H1 (cell line): ENCODE data around the gene BCAM. TPM values are rescaled to one million over a fixed set of nuclear protein-coding genes. Genes with fewer than 3 reads are reported as not detected.
A peak's percentile ranks its signal among the peaks of the same experiment; 100 is the strongest.

ENCODE experiments used
- CTCF ChIA-PET: fragments of 300-600 bp; sonication (Branson Sonifier 250); formaldehyde crosslinking; loops from one replicate; lab custom pipeline; 2021; ENCODE audit not compliant: partially characterized antibody; lab: Charles Lee
- POLR2A ChIA-PET: fragments of 300-600 bp; sonication (Branson Sonifier 250); formaldehyde crosslinking; loops from one replicate; lab custom pipeline; 2021; ENCODE audit warnings: inconsistent platforms; ENCODE audit not compliant: partially characterized antibody; lab: Charles Lee
- DNase-seq, 2 experiments: peaks; one replicate each; pipeline versions ENCODE4 v3.0.0 to v3.0.0-alpha.2; 2010 to 2022; ENCODE audit warnings: low spot score in 2 of 2, low read depth in 1 of 2, mixed read lengths in 1 of 2
- FAIRE-seq: peaks from 2 replicates; lab custom pipeline; 2011; peaks lifted over from hg19 to GRCh38; lab: Jason Lieb, UNC
- H2AFZ ChIP-seq: 2 replicates; pipeline ENCODE4 v1.8.1; 2012; ENCODE audit warnings: low read length, inconsistent platforms
- H2AK5ac ChIP-seq: 2 replicates; pipeline ENCODE4 v1.6.1; 2013; ENCODE audit warnings: low read depth, low read length
- H2BK120ac ChIP-seq: replicated peaks from 2 replicates; pipeline ENCODE3; 2013; ENCODE audit warnings: low read depth, low read length, inconsistent platforms
- H2BK12ac ChIP-seq: 2 replicates; pipeline ENCODE4 v1.6.1; 2013; ENCODE audit warnings: low read depth, low read length
- H2BK15ac ChIP-seq: 2 replicates; pipeline ENCODE4 v1.6.1; 2013; ENCODE audit warnings: low read length
- H2BK20ac ChIP-seq: 2 replicates; pipeline ENCODE4 v1.6.1; 2013; ENCODE audit warnings: low read length
- H2BK5ac ChIP-seq: 2 replicates; pipeline ENCODE4 v1.6.1; 2013; ENCODE audit warnings: low read depth, low read length
- H3K14ac ChIP-seq: 2 replicates; pipeline ENCODE4 v1.6.1; 2013; ENCODE audit warnings: inconsistent platforms; ENCODE audit not compliant: insufficient read length
- H3K18ac ChIP-seq: 2 replicates; pipeline ENCODE4 v1.6.1; 2013; ENCODE audit warnings: low read length; ENCODE audit errors: extremely low read depth
- H3K23ac ChIP-seq: 2 replicates; pipeline ENCODE4 v1.6.1; 2013; ENCODE audit warnings: inconsistent platforms; ENCODE audit not compliant: insufficient read length
- H3K23me2 ChIP-seq: 2 replicates; pipeline ENCODE4 v1.6.1; 2013; ENCODE audit warnings: low read depth, low read length
- H3K27ac ChIP-seq: 2 replicates; pipeline ENCODE4 v1.6.1; 2011; ENCODE audit warnings: low read depth, low read length, inconsistent platforms
- H3K27me3 ChIP-seq, 4 experiments: replicated peaks in 1 of 4; 1 replicate in 1 of 4; 2 replicates in 3 of 4; pipeline versions ENCODE4 v1.6.1 to v1.8.1; 2011 to 2013; ENCODE audit warnings: low read length in 3 of 4, mild to moderate bottlenecking in 3 of 4, inconsistent platforms in 2 of 4, mixed read lengths in 2 of 4, moderate library complexity in 1 of 4; ENCODE audit not compliant: control insufficient read depth in 3 of 4, insufficient read depth in 3 of 4; ENCODE audit errors: extremely low read depth in 1 of 4
- H3K36me3 ChIP-seq, 4 experiments: 2 replicates each; pipeline versions ENCODE4 v1.6.1 to v1.8.1; 2011 to 2013; ENCODE audit warnings: mild to moderate bottlenecking in 4 of 4, low read length in 3 of 4, moderate library complexity in 2 of 4, control low read depth in 1 of 4, inconsistent platforms in 1 of 4; ENCODE audit not compliant: insufficient read depth in 4 of 4, control insufficient read depth in 2 of 4
- H3K4ac ChIP-seq: replicated peaks from 2 replicates; pipeline ENCODE3; 2013; ENCODE audit warnings: low read length, low read depth, mixed read lengths, inconsistent platforms; ENCODE audit not compliant: insufficient read length
- H3K4me1 ChIP-seq, 4 experiments: replicated peaks in 1 of 4; 1 replicate in 1 of 4; 2 replicates in 3 of 4; pipeline versions ENCODE4 v1.6.1 to v1.8.1; 2011 to 2013; ENCODE audit warnings: low read length in 3 of 4, inconsistent platforms in 2 of 4, mixed read lengths in 1 of 4; ENCODE audit not compliant: insufficient read depth in 4 of 4, control insufficient read depth in 3 of 4
- H3K4me2 ChIP-seq, 2 experiments: 2 replicates each; pipeline versions ENCODE4 v1.6.1 to v1.8.1; 2011 to 2013; ENCODE audit warnings: low read depth in 2 of 2, low read length in 2 of 2, control low read depth in 1 of 2, inconsistent platforms in 1 of 2, mild to moderate bottlenecking in 1 of 2; ENCODE audit not compliant: insufficient read depth in 1 of 2
- H3K4me3 ChIP-seq, 4 experiments: fragments of 200-600, 300-600 bp in 1 of 4; sonication (generic), shearing (Covaris generic), sonication (Bioruptor Twin) in 1 of 4; 2 replicates each; pipeline versions ENCODE4 v1.5.1 to v1.8.1; 2011 to 2016; ENCODE audit warnings: low read length in 4 of 4, low read depth in 3 of 4, control low read depth in 2 of 4, inconsistent platforms in 2 of 4, mild to moderate bottlenecking in 2 of 4, mixed read lengths in 1 of 4, moderate library complexity in 1 of 4; ENCODE audit not compliant: insufficient read depth in 2 of 4; ENCODE audit errors: extremely low read depth in 1 of 4
- H3K56ac ChIP-seq: replicated peaks from 2 replicates; pipeline ENCODE3; 2013; ENCODE audit warnings: low read depth, mild to moderate bottlenecking, mixed read lengths, low read length, inconsistent platforms; ENCODE audit not compliant: insufficient read length
- H3K79me1 ChIP-seq: 2 replicates; pipeline ENCODE4 v1.6.1; 2013; ENCODE audit warnings: low read depth, low read length, control low read depth
- H3K79me2 ChIP-seq, 2 experiments: 2 replicates each; pipeline versions ENCODE4 v1.6.1 to v1.8.1; 2012 to 2013; ENCODE audit warnings: low read length in 2 of 2, mild to moderate bottlenecking in 2 of 2, inconsistent platforms in 1 of 2; ENCODE audit not compliant: insufficient read depth in 2 of 2, control insufficient read depth in 1 of 2
- H3K9ac ChIP-seq, 4 experiments: replicated peaks in 1 of 4; 1 replicate in 1 of 4; 2 replicates in 3 of 4; pipeline versions ENCODE4 v1.6.1 to v1.8.1; 2011 to 2013; ENCODE audit warnings: low read depth in 3 of 4, low read length in 3 of 4, control low read depth in 2 of 4, mild to moderate bottlenecking in 2 of 4, moderate library complexity in 2 of 4, inconsistent platforms in 1 of 4; ENCODE audit errors: extremely low read depth in 1 of 4
- H3K9me3 ChIP-seq, 2 experiments: 2 replicates each; pipeline versions ENCODE4 v1.6.1 to v1.8.1; 2012 to 2013; ENCODE audit warnings: mild to moderate bottlenecking in 2 of 2, moderate library complexity in 2 of 2, control low read depth in 1 of 2, inconsistent platforms in 1 of 2, low read depth in 1 of 2, low read length in 1 of 2, mixed read lengths in 1 of 2; ENCODE audit not compliant: insufficient read depth in 2 of 2
- H4K20me1 ChIP-seq, 2 experiments: replicated peaks in 1 of 2; 2 replicates each; pipeline versions ENCODE3 to v1.8.1; 2011 to 2013; ENCODE audit warnings: inconsistent platforms in 2 of 2, low read length in 2 of 2, mild to moderate bottlenecking in 1 of 2; ENCODE audit not compliant: insufficient read depth in 2 of 2, control insufficient read depth in 1 of 2
- H4K5ac ChIP-seq: 2 replicates; pipeline ENCODE4 v1.6.1; 2013; ENCODE audit warnings: low read length, low read depth, mixed read lengths, inconsistent platforms; ENCODE audit not compliant: insufficient read length
- H4K8ac ChIP-seq: 2 replicates; pipeline ENCODE4 v1.8.0; 2013; ENCODE audit warnings: mild to moderate bottlenecking, moderate library complexity, low read length, inconsistent platforms; ENCODE audit not compliant: insufficient read depth; ENCODE audit errors: extremely low read depth
- H4K91ac ChIP-seq: replicated peaks from 2 replicates; pipeline ENCODE3; 2013; ENCODE audit warnings: low read length, mixed read lengths, inconsistent platforms; ENCODE audit not compliant: insufficient read length
- BACH1 ChIP-seq: IDR thresholded peaks from 2 replicates; pipeline ENCODE4 v1.6.1; 2012; ENCODE audit warnings: low read length, improper control_type of control experiment
- CHD1 ChIP-seq: IDR thresholded peaks from 2 replicates; pipeline ENCODE4 v1.6.1; 2012; ENCODE audit warnings: low read depth, low read length, improper control_type of control experiment
- PHF8 ChIP-seq: fragments of 200-600 bp; sonication (generic); conservative IDR thresholded peaks from 2 replicates; pipeline ENCODE4 v1.7.1; 2012; ENCODE audit warnings: low read depth, mild to moderate bottlenecking, inconsistent platforms, low read length, moderate library complexity
- RBBP5 ChIP-seq: IDR thresholded peaks from 2 replicates; pipeline ENCODE4 v1.7.1; 2012; ENCODE audit warnings: low read depth, mild to moderate bottlenecking, inconsistent platforms, low read length, moderate library complexity, borderline replicate concordance
- SIX5 ChIP-seq: IDR thresholded peaks from 2 replicates; pipeline ENCODE4 v1.6.1; 2011; ENCODE audit warnings: mild to moderate bottlenecking, low read depth, low read length
- SP2 ChIP-seq: IDR thresholded peaks from 2 replicates; pipeline ENCODE4 v1.6.1; 2012; ENCODE audit warnings: mild to moderate bottlenecking, low read length, inconsistent platforms
- SP4 ChIP-seq: IDR thresholded peaks from 2 replicates; pipeline ENCODE4 v1.6.1; 2012; ENCODE audit warnings: low read length, inconsistent platforms
- SRF ChIP-seq: IDR thresholded peaks from 2 replicates; pipeline ENCODE4 v1.6.1; 2011; ENCODE audit warnings: mild to moderate bottlenecking, low read depth, low read length, moderate library complexity
- WGBS, 2 experiments: shearing (Covaris generic) in 1 of 2; methylation state at CpG; one replicate each; pipeline versions ENCODE4 v1.1.6 to v1.1.7; 2013 to 2015; ENCODE audit warnings: low lambda C conversion rate in 2 of 2, mixed read lengths in 2 of 2, inconsistent platforms in 1 of 2, low coverage in 1 of 2, missing lambda C conversion rate in 1 of 2; ENCODE audit not compliant: insufficient replicate concordance in 2 of 2, insufficient coverage in 1 of 2, insufficient read length in 1 of 2; ENCODE audit errors: extremely low coverage in 1 of 2, missing lambda C conversion rate in 1 of 2; 5-methylcytosine and 5-hydroxymethylcytosine counted together
- polyA plus RNA-seq, 7 experiments: library from polyadenylated mRNA; depleted of rRNA in 3 of 7; stranded (reverse) in 5 of 7; unstranded in 2 of 7; fragments of >200 nt in 5 of 7; fragments of 200-250 nt in 2 of 7; gene quantifications; 1 replicate in 5 of 7; 2 replicates in 1 of 7; 4 replicates in 1 of 7; pipeline versions ENCODE4 v1.2.1 to v1.2.3, GENCODE V29; 2011 to 2013; ENCODE audit warnings: missing spikeins in 2 of 7, mixed read lengths in 2 of 7
- total RNA-seq: library from RNA; stranded (reverse); fragmentation: NEBNext Ultra II Directional; extraction: Animal tissue kit (Norgen Biotek cat#: 25700); gene quantifications from 2 replicates; pipeline ENCODE4 v1.2.1, GENCODE V29; 2021
- TF ChIP-seq, protein P1 (sequence below): IDR thresholded peaks from 2 replicates; pipeline ENCODE4 v1.6.1; 2012; ENCODE audit warnings: inconsistent platforms
- TF ChIP-seq, protein P2 (sequence below): IDR thresholded peaks from 2 replicates; pipeline ENCODE4 v1.6.1; 2012; ENCODE audit warnings: low read length, inconsistent platforms

The BCAM gene
- total and polyA plus RNA-seq, 2 of the 8 experiments (the other 6 are each of a cell fraction or from before 2014, with no cell fraction given), result 32.5 to 81.4 TPM

DNA sequence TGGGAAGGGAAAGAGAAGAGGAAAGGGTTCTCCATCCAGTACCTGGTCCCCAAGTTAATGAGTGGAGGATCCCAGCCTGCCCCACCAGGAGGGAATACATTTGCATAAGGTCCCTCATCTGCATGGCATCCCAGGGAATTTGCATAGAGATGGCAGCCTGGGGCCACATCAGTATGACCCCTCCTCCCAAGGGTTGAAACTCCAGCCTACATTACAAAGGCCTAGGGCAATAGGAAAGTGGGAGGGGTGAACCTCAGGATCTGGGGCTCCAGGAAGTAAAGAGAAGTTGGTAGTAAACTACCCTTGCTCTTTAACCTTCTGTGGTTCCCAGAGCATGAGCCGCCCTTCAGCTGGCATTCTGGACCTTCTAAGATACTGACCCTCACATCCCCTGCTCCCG is 30.4 kb downstream of the BCAM start:
- Histone ChIP-seq H2AK5ac (no peak overlapping the region), H3K4ac (peak overlapping the region; percentile 44), H3K9ac (no peak overlapping the region), H3K23ac (no peak overlapping the region), H3K23me2 (peaks cover under 1% of the 10 kb centered on the region; the same call in 1 of the 2 replicates), H3K79me2 (no peaks in the 10 kb centered on the region), H3K36me3 (no peaks in the 10 kb centered on the region), H2AFZ (no peak overlapping the region), H4K91ac (no peak overlapping the region), H2BK12ac (no peak overlapping the region), H3K79me1 (no peaks in the 10 kb centered on the region), H3K4me1 (peaks cover 0 to 1% (median 0%) of the 10 kb centered on the region in 4 experiments; a peak in 2 of 7 replicates), H3K14ac (no peak overlapping the region), H4K8ac (no peak overlapping the region), H3K18ac (peak overlapping the region; percentile 93), H3K27me3 (peaks cover 0 to 6% (median 4%) of the 10 kb centered on the region in 4 experiments; a peak in 4 of 7 replicates), H2BK120ac (no peak overlapping the region), H3K56ac (no peak overlapping the region), H2BK20ac (no peak overlapping the region), H2BK5ac (no peak overlapping the region), H3K4me2 (peak overlapping the region in 1 of 2 experiments; percentile 39; a peak in 3 of 4 replicates), H3K27ac (no peak overlapping the region), H3K9me3 (no peaks in the 10 kb centered on the region), H4K5ac (no peak overlapping the region), H3K4me3 (no peak overlapping the region), H4K20me1 (no peaks in the 10 kb centered on the region), H2BK15ac (peak overlapping the region; percentile 81; the same call in 1 of the 2 replicates)
- peak; percentile 42 for FAIRE-seq
- POLR2A ChIA-PET, result interaction anchor here (1.6 to 2.6 kb wide), 2 partner anchors 31 to 66 kb away, joined by 5 to 9 read pairs; partner anchors contain the start of genes APOE and BCAM
- 84% methylated on average over 2 of the region's 2 CpGs; no CpG with 5 or more reads in 1 of the 2 experiments for WGBS, 2 experiments
- no peak for DNase-seq
- CTCF ChIA-PET, result interaction anchor here (1.3 to 4.0 kb wide), 3 partner anchors 26 to 56 kb away, joined by 3 to 24 read pairs (median 5); no protein-coding TSS in a partner anchor
- TF ChIP-seq, protein P1, sequence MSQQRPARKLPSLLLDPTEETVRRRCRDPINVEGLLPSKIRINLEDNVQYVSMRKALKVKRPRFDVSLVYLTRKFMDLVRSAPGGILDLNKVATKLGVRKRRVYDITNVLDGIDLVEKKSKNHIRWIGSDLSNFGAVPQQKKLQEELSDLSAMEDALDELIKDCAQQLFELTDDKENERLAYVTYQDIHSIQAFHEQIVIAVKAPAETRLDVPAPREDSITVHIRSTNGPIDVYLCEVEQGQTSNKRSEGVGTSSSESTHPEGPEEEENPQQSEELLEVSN, result no peak
- no peak for TF ChIP-seq SIX5
- no peak for TF ChIP-seq PHF8
- TF ChIP-seq SRF, result no peak
- TF ChIP-seq SP2, result no peak
- TF ChIP-seq RBBP5, result no peak
- no peak for TF ChIP-seq CHD1
- no peak for TF ChIP-seq SP4
- TF ChIP-seq, protein P2, sequence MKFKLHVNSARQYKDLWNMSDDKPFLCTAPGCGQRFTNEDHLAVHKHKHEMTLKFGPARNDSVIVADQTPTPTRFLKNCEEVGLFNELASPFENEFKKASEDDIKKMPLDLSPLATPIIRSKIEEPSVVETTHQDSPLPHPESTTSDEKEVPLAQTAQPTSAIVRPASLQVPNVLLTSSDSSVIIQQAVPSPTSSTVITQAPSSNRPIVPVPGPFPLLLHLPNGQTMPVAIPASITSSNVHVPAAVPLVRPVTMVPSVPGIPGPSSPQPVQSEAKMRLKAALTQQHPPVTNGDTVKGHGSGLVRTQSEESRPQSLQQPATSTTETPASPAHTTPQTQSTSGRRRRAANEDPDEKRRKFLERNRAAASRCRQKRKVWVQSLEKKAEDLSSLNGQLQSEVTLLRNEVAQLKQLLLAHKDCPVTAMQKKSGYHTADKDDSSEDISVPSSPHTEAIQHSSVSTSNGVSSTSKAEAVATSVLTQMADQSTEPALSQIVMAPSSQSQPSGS, result no peak
- TF ChIP-seq BACH1, result no peak
